Progenitor cell of endocrine pancreas (in vitro differentiated cells): Measurements from ENCODE around the gene GTF2H2C. TPM values are rescaled to one million over a fixed set of nuclear protein-coding genes. Genes with fewer than 3 reads are reported as not detected.
"Not testable (repeated sequence)": the region's sequence is repeated elsewhere in the genome, so short reads cannot be mapped to it uniquely, and the experiment has no call there.

Experiments used
- DNase-seq: peaks from one replicate; pipeline ENCODE4 v3.0.0; 2021; ENCODE audit warnings: low spot score; ENCODE audit not compliant: unreplicated experiment
- H3K27ac Mint-ChIP-seq: 2 replicates; pipeline ENCODE4 v1.8.0; 2021; ENCODE audit warnings: mild to moderate bottlenecking, moderate library complexity, mixed read lengths
- H3K27me3 Mint-ChIP-seq: 2 replicates; pipeline ENCODE4 v1.8.0; 2021; ENCODE audit warnings: mixed read lengths
- H3K36me3 Mint-ChIP-seq: 2 replicates; pipeline ENCODE4 v1.8.0; 2022; ENCODE audit warnings: mixed read lengths; ENCODE audit not compliant: insufficient read depth
- H3K4me1 Mint-ChIP-seq: 2 replicates; pipeline ENCODE4 v1.8.0; 2021; ENCODE audit warnings: low read depth, mixed read lengths
- H3K4me3 Mint-ChIP-seq: 2 replicates; pipeline ENCODE4 v1.8.0; 2021; ENCODE audit warnings: low read depth, mild to moderate bottlenecking, moderate library complexity, mixed read lengths
- H3K9me3 Mint-ChIP-seq: 2 replicates; pipeline ENCODE4 v1.8.0; 2021; ENCODE audit warnings: low read depth, mixed read lengths
- total RNA-seq: library from RNA; stranded (reverse); gene quantifications from 2 replicates; pipeline ENCODE4 v1.2.1, GENCODE V29; 2021

GTF2H2C gene
- total RNA-seq, 1 donor from 2014 or later, result 64.1 TPM

DNA sequence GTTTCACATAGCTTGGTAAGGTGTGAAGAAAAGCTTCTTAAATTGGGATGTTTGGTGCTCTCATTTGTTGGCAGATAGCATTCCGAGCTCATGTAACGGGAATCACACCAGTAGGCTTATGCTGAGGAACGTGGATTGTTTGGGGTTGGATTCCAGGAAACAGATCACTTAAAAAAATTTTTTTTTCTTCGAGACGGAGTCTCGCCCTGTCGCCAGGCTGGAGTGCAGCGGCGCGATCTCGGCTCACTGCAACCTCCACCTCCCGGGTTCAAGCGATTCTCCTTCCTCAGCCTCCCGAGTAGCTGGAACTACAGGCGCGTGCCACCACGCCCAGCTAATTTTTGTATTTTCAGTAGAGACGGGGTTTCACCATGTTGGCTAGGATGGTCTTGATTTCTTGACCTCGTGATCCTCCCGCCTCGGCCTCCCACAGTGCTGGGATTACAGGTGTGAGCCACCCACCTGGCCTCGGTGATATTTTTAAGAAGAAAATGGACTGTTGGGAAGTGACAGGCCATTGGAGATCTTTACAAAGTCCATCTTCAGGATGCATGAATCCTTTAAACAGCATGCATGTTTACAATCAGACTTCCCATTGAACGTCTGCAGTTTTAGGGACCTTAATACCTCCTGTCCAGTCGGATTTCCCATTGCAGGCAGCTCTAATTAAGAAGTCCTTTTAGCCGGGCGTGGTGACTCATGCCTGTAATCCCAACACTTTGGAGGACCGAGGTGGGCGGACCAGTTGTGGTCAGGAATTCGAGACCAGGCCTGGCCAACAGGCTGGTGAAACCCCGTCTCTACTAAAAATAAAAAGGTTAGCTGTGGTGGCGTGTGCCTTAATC lies 818 bp downstream of the GTF2H2C start:
- not testable (repeated sequence) for H3K27me3 Mint-ChIP-seq, H3K4me1 Mint-ChIP-seq, H3K27ac Mint-ChIP-seq, H3K36me3 Mint-ChIP-seq, H3K9me3 Mint-ChIP-seq, DNase-seq
- H3K4me3 Mint-ChIP-seq, result peak overlapping the region; percentile 65

DNA sequence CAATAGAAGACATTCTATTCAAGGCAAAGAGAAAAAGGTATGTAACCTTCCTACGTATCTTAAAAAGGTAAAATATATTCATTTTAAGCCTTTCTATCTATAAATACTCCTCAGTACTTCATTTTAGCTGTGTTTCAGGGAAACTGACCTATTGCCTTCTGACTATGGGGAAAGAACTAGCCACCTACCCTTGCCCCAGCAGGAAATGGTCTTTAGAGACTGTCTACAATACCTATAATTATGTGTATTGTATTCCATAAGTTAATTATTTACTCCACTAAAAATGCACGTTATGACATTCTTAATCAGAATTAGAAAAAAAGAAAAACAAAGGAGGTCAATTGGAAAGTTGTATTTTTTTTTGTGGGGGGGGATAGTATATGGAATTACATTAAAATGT lies 6.2 kb downstream of the GTF2H2C start:
- not testable (repeated sequence) for DNase-seq, H3K9me3 Mint-ChIP-seq, H3K4me3 Mint-ChIP-seq, H3K27ac Mint-ChIP-seq, H3K36me3 Mint-ChIP-seq, H3K27me3 Mint-ChIP-seq, H3K4me1 Mint-ChIP-seq

DNA sequence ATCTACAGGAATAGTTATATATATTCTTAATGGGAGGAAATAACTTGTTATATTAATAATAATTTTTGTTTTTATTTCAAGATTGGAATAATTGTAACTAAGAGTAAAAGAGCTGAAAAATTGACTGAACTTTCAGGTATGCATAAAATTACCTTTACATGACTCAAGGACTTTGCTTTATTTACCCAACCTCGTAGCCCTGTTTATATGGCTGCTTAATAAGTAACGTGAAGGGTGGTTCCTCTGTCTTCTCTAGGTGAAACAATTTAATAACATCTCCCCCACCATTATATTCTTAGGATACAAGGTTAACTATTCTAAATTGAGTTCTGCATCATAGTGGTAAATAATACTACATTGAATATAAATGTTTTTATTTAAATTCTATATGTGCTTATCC lies 8.1 kb downstream of the GTF2H2C start:
- not testable (repeated sequence) for H3K36me3 Mint-ChIP-seq, DNase-seq, H3K4me3 Mint-ChIP-seq, H3K27me3 Mint-ChIP-seq, H3K27ac Mint-ChIP-seq, H3K4me1 Mint-ChIP-seq, H3K9me3 Mint-ChIP-seq

GRCh38 chr5:69583356-69583755 lies 23.4 kb downstream of the GTF2H2C start:
- not testable (repeated sequence) for DNase-seq, H3K4me1 Mint-ChIP-seq, H3K4me3 Mint-ChIP-seq, H3K27me3 Mint-ChIP-seq, H3K36me3 Mint-ChIP-seq, H3K9me3 Mint-ChIP-seq, H3K27ac Mint-ChIP-seq

- DNase-seq, H3K4me1 Mint-ChIP-seq, H3K27ac Mint-ChIP-seq, H3K36me3 Mint-ChIP-seq, H3K9me3 Mint-ChIP-seq, H3K27me3 Mint-ChIP-seq, H3K4me3 Mint-ChIP-seq: not testable (repeated sequence)
These were observed 36.3 kb downstream of the GTF2H2C start for GRCh38 chr5:69596114-69596840.

DNA sequence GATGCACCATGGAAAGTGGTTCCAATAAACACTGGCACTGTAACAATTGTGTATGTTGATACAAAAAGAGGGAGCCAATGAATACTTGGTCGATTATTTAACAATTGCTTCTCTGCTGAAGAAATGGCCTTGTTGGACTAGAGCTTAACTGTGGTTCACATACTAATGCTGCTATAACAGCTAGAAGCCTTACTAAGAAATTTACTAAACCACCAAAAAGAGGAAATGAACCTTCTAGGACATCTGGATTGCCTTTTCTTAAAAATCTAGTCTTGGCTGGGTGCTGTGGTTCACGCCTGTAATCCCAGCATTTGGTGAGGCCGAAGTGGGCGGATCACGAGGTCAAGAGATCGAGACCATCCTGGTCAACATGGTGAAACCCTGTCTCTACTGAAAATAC lies 42.0 kb downstream of the GTF2H2C start:
- not testable (repeated sequence) for H3K36me3 Mint-ChIP-seq, H3K27me3 Mint-ChIP-seq, H3K4me3 Mint-ChIP-seq, H3K4me1 Mint-ChIP-seq, H3K27ac Mint-ChIP-seq, DNase-seq, H3K9me3 Mint-ChIP-seq

GRCh38 chr5:69606839-69607238 lies 46.8 kb downstream of the GTF2H2C start:
- not testable (repeated sequence) for H3K36me3 Mint-ChIP-seq, H3K4me1 Mint-ChIP-seq, H3K27me3 Mint-ChIP-seq, H3K27ac Mint-ChIP-seq, H3K9me3 Mint-ChIP-seq, H3K4me3 Mint-ChIP-seq, DNase-seq

DNA sequence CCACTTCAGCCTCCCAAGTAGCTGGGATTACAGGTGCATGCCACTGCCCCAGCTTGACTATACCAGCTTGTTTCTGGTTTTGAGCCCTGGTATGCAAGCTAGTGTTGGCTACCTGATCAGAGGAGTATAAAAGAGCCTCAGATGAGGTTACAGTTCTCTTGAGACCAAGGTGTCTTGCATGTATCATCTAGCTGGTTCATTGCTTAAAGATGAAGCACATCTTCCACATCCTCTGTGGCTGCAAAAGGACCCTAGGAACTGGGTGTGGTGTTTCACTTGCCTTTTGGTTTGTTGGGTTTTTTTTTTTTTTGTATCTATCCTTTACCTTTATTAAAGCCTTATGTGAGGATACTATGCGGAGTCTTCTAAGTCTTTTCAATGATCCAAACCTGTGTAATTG lies 47.8 kb downstream of the GTF2H2C start:
- not testable (repeated sequence) for H3K9me3 Mint-ChIP-seq, H3K27ac Mint-ChIP-seq, DNase-seq, H3K4me1 Mint-ChIP-seq, H3K27me3 Mint-ChIP-seq, H3K4me3 Mint-ChIP-seq, H3K36me3 Mint-ChIP-seq

DNA sequence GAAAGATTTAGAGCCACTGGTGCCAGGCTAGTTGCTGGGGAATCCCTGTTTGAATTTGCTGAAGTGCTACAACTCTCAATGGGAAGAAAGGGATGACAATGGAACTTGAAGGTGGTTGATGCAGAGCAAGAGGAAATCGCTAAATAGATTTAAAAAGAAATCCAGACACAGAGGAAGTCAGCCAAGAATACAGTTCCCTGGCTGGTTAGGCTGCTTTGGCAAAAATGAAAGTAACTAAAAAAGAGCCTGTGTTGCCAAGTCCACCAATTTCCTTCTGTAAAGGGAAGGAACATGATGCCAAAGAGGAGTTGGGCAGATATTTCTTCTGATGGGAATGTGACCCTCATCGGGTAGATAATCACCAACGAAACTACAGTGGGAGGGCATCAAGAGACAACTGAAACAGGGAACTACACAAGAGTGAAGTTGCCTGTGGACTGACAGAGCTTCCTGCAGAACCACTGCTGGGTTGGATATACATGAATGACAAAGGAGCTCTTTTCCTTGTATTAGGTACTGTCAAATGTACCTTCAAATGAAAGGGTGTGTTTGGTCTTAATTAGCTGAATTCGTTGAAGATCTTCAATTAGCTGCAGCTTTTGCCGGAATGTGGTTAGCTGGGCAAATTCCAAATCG lies 49.0 kb downstream of the GTF2H2C start:
- not testable (repeated sequence) for DNase-seq, H3K27me3 Mint-ChIP-seq, H3K4me3 Mint-ChIP-seq, H3K36me3 Mint-ChIP-seq, H3K9me3 Mint-ChIP-seq, H3K27ac Mint-ChIP-seq, H3K4me1 Mint-ChIP-seq

GRCh38 chr5:69614843-69615242 lies 54.9 kb downstream of the GTF2H2C start:
- H3K4me1 Mint-ChIP-seq, H3K27ac Mint-ChIP-seq, H3K27me3 Mint-ChIP-seq: not testable (repeated sequence)

DNA sequence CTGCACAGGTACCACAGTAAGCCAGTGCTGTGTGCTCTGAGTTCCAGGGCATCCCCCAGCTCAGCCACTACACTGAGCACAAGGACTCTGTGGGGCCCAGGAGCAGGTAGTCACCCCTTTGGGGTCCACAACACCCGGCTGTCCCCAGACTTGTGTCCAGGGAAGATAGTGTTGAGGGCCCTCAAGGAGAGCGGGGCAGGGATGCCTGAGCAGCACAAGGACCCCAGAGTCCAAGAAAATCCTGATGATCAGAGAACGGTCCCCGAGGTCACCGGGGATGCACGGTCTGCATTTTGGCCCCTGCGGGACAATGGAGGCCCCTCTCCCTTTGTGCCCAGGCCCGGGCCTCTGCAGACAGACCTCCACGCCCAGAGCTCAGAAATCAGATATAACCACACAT lies 71.9 kb downstream of the GTF2H2C start:
- not testable (repeated sequence) for H3K27me3 Mint-ChIP-seq, H3K9me3 Mint-ChIP-seq, H3K4me3 Mint-ChIP-seq, H3K36me3 Mint-ChIP-seq, H3K4me1 Mint-ChIP-seq, DNase-seq, H3K27ac Mint-ChIP-seq

More at GRCh38 chr5:69614843-69615242, 54.9 kb downstream of the GTF2H2C start:
- H3K36me3 Mint-ChIP-seq, DNase-seq, H3K4me3 Mint-ChIP-seq, H3K9me3 Mint-ChIP-seq: not testable (repeated sequence)
